Colonic mucosa (tissue), 4 donors: ENCODE data around the gene TRO. TPM values are rescaled to one million over a fixed set of nuclear protein-coding genes. Genes with fewer than 3 reads are reported as not detected.

Experiments
- DNase-seq: peaks from one replicate; pipeline ENCODE4 v3.0.0-alpha.2; 2020
- H3K27ac ChIP-seq: fragments of 200-600 bp; one replicate; pipeline ENCODE4 v1.8.0; 2021
- H3K27me3 ChIP-seq: fragments of 200-600 bp; one replicate; pipeline ENCODE4 v1.8.0; 2021
- H3K36me3 ChIP-seq: fragments of 200-600 bp; one replicate; pipeline ENCODE4 v1.8.0; 2021
- H3K4me1 ChIP-seq: fragments of 200-600 bp; one replicate; pipeline ENCODE4 v1.8.0; 2021; ENCODE audit warnings: mild to moderate bottlenecking
- H3K4me3 ChIP-seq: fragments of 200-600 bp; one replicate; pipeline ENCODE4 v1.8.0; 2021
- H3K9ac ChIP-seq, 2 donors: one replicate each; pipeline ENCODE4 v1.7.0; 2013; ENCODE audit warnings: control low read depth in 2 of 2, low read depth in 2 of 2, low read length in 2 of 2
- H3K9me3 ChIP-seq: fragments of 200-600 bp; one replicate; pipeline ENCODE4 v1.8.0; 2021
- intact Hi-C: fragments of 100-400 bp; cut with DNase I; formaldehyde crosslinking; loops from one replicate; pipeline ENCODE4 v1.14.1; 2022
- total RNA-seq, 2 donors: library from RNA; stranded (reverse); fragmentation: NEBNext Ultra II Directional in 1 of 2; extraction: Animal tissue kit (Norgen Biotek cat#: 25700) in 1 of 2; gene quantifications; one replicate each; pipeline ENCODE4 v1.2.1, GENCODE V29; 2021
- TF ChIP-seq, protein P1 (sequence below): fragments of 200-600 bp; IDR thresholded peaks from one replicate; pipeline ENCODE4 v1.8.0; 2022; ENCODE audit warnings: antibody characterized with exemption, mild to moderate bottlenecking
- donor health status: healthy.
- donor health status: DM: no; HTN: no; CAD: no.
- donor health status: DM: no; HTN: no; CAD: no.

Gene TRO
- total RNA-seq, 2 donors from 2014 or later: 1.1 to 1.6 TPM

DNA sequence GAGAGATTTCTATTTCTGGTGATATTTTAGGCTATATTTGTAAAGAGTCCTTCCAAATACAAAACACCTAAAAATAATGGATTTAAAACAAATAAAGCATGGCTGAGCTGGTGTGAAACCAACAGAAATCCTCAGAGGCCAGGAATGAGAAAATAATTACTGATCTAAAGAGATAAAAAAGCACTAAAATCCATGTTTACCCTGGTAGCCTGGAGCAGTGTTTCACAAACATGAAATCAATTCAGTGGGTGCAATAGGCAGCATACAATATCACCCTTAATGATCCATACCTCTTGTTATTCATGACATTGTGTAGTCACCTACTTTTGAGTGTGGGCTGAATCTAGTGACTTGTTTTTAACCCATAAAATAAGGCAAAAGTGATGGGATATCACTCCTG is 58.8 kb downstream of the TRO start:
- H3K27ac ChIP-seq: no peak overlapping the region
- DNase-seq: no peak
- no peaks in the 10 kb centered on the region for H3K27me3 ChIP-seq
- H3K36me3 ChIP-seq: no peaks in the 10 kb centered on the region
- intact Hi-C loops: no loop called here
- no peak overlapping the region for H3K9ac ChIP-seq
- no peaks in the 10 kb centered on the region for H3K4me1 ChIP-seq
- TF ChIP-seq, protein P1, sequence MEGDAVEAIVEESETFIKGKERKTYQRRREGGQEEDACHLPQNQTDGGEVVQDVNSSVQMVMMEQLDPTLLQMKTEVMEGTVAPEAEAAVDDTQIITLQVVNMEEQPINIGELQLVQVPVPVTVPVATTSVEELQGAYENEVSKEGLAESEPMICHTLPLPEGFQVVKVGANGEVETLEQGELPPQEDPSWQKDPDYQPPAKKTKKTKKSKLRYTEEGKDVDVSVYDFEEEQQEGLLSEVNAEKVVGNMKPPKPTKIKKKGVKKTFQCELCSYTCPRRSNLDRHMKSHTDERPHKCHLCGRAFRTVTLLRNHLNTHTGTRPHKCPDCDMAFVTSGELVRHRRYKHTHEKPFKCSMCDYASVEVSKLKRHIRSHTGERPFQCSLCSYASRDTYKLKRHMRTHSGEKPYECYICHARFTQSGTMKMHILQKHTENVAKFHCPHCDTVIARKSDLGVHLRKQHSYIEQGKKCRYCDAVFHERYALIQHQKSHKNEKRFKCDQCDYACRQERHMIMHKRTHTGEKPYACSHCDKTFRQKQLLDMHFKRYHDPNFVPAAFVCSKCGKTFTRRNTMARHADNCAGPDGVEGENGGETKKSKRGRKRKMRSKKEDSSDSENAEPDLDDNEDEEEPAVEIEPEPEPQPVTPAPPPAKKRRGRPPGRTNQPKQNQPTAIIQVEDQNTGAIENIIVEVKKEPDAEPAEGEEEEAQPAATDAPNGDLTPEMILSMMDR: no peak
- no peaks in the 10 kb centered on the region for H3K9me3 ChIP-seq
- H3K4me3 ChIP-seq: no peak overlapping the region

DNA sequence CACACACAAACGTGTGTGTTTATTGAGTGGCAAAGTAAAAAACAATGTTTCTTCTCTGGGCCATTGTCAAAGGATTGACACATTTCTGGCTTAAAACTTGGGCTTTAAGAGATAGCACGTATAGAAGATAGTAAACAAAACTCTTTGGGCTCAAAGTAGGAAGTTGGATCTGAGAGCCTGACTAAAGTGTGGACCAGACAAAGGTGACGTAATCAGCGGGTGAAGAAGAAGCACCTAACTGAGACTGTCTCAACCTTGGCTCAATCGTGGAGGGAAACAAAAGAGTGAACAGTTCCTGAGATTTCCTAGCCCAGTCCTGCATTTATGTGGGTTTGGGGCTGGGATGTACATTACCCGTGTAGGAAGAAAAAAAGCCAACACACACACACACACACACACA is 59.7 kb downstream of the TRO start:
- H3K4me1 ChIP-seq: no peaks in the 10 kb centered on the region
- TF ChIP-seq, protein P1: no peak
- no peaks in the 10 kb centered on the region for H3K27me3 ChIP-seq
- DNase-seq: no peak
- intact Hi-C loops: no loop called here
- no peak overlapping the region for H3K27ac ChIP-seq
- no peaks in the 10 kb centered on the region for H3K36me3 ChIP-seq
- no peak overlapping the region for H3K9ac ChIP-seq
- no peaks in the 10 kb centered on the region for H3K9me3 ChIP-seq
- no peak overlapping the region for H3K4me3 ChIP-seq

Other genes with a start within 250 kb of the TRO start
- gene ITIH6, start 122.6 kb upstream of the TRO start, total RNA-seq: not detected
- 10 to 100 TPM; 61.6 to 85.5 TPM for gene MAGED2, start 113.1 kb upstream of the TRO start, total RNA-seq
- gene PFKFB1, start 73.4 kb downstream of the TRO start, total RNA-seq: under 1 TPM; 0.25 to 0.32 TPM
- gene APEX2, start 79.5 kb downstream of the TRO start, total RNA-seq: 10 to 100 TPM; 22.0 to 28.2 TPM
- gene ALAS2, start 110.2 kb downstream of the TRO start, total RNA-seq: under 1 TPM in 1 of 2 donors, not detected in 1; 0.74 TPM
- not detected for gene PAGE2B, start 154.2 kb downstream of the TRO start, total RNA-seq
- not detected for gene PAGE2, start 168.2 kb downstream of the TRO start, total RNA-seq